AG10803 (cell line): ENCODE data around the gene NATD1.

Experiments used
- DNase-seq: peaks from one replicate; pipeline ENCODE4 v3.0.0; 2010; ENCODE audit warnings: low read depth
- H3K4me3 ChIP-seq: 2 replicates; pipeline ENCODE4 v1.5.1; 2011; ENCODE audit warnings: mild to moderate bottlenecking, low read length, control low read depth
- CTCF ChIP-seq: conservative IDR thresholded peaks from 2 replicates; pipeline ENCODE4 v1.5.1; 2011; ENCODE audit warnings: mild to moderate bottlenecking, low read length, control low read depth, inconsistent platforms

Gene NATD1

GRCh38 chr17:21284319-21285163 lies 31.3 kb upstream of the NATD1 start, which contains the start of gene MAP2K3:
TSS of gene MAP2K3 (plus strand) at chr17:21284711. CDS start at chr17:21284921, 210 bp downstream.
- no peak for TF ChIP-seq CTCF
- DNase-seq: peak; percentile 99
- peak within 1 kb of the TSS; percentile 98 for H3K4me3 ChIP-seq

- peak overlapping the region; percentile 46 for H3K4me3 ChIP-seq
- DNase-seq: no peak
- TF ChIP-seq CTCF: no peak
Measured at GRCh38 chr17:21283482-21284318, 30.5 kb upstream of the NATD1 start.

- no peak overlapping the region for H3K4me3 ChIP-seq
- DNase-seq: no peak
- TF ChIP-seq CTCF: no peak
Measured at GRCh38 chr17:21282850-21283249, 29.6 kb upstream of the NATD1 start.

- DNase-seq: peak; percentile 98
- no peak overlapping the region for H3K4me3 ChIP-seq
- TF ChIP-seq CTCF: no peak
Measured at GRCh38 chr17:21282231-21282630, 29.0 kb upstream of the NATD1 start.

GRCh38 chr17:21280081-21280518 lies 26.9 kb upstream of the NATD1 start:
- peak; percentile 95 for TF ChIP-seq CTCF
- DNase-seq: peak; percentile 75
- no peak overlapping the region for H3K4me3 ChIP-seq

GRCh38 chr17:21279582-21279981 lies 26.4 kb upstream of the NATD1 start:
- TF ChIP-seq CTCF: no peak
- DNase-seq: no peak

More at GRCh38 chr17:21279582-21279981, 26.4 kb upstream of the NATD1 start:
- H3K4me3 ChIP-seq: no peak overlapping the region
